Endometrial microvascular endothelial cells (primary cell): Measurements from ENCODE around the gene NECAB3. TPM values are rescaled to one million over a fixed set of nuclear protein-coding genes. Genes with fewer than 3 reads are reported as not detected.
"Not testable (repeated sequence)": the region's sequence is repeated elsewhere in the genome, so short reads cannot be mapped to it uniquely, and the experiment has no call there.

Experiments used
- in situ Hi-C: cut with HindIII; loops from 2 replicates; pipeline ENCODE4 v1.10.0; 2017; ENCODE audit warnings: low sequenced_read_pairs, low pct_unique_long_range_greater_than_20kb; ENCODE audit errors: inconsistent ontology term
- total RNA-seq: library from RNA; depleted of rRNA; stranded (reverse); fragments of >200 nt; gene quantifications from one replicate; pipeline ENCODE4 v1.2.3, GENCODE V29; 2015; ENCODE audit errors: inconsistent ontology term

Gene NECAB3
- total RNA-seq, 1 donor from 2014 or later: 8.9 TPM

DNA sequence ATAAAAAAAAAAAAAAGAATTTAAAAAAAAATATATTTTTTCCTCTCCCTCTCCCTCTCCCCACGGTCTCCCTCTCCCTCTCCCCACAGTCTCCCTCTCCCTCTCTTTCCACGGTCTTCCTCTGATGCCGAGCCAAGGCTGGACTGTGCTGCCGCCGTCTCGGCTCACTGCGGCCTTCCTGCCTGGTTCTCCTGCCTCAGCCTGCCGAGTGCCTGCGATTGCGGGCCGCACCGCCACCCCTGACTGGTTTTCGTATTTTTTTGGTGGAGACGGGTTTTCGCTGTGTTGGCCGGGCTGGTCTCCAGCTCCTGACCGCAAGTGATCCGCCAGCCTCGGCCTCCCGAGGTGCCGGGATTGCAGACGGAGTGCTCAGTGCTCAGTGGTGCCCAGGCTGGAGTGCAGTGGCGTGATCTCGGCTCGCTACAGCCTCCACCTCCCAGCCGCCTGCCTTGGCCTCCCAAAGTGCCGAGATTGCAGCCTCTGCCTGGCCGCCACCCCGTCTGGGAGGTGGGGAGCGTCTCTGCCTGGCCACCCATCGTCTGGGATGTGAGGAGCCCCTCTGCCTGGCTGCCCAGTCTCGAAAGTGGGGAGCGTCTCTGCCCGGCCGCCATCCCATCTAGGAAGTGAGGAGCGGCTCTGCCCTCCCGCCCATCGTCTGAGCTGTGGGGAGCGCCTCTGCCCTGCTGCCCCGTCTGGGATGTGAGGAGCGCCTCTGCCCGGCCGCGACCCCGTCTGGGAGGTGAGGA lies 26.6 kb upstream of the NECAB3 start:
- in situ Hi-C loops: not testable (repeated sequence)

GRCh38 chr20:33698966-33699365 lies 24.7 kb upstream of the NECAB3 start:
- in situ Hi-C loops: not testable (repeated sequence)

DNA sequence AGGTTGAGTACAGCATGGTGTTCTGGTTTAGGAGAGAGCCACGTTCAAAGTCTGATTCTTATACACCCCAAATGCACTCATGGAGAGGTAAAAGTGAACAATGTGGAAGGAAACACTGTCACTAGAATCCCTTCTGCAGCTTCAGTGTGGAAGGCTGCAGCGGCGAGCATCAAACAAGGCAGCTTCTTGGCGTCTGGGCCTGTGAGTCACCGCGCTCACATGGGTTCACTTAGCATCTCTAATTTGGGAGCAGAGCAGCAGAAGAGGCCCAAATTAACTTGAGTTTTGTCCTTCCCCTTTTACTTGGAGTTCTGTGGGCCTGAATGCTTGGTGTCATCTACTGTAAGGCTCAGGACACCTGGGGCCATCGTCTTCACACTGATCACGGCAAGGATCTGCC lies 22.9 kb upstream of the NECAB3 start:
- in situ Hi-C loops: no loop called here

GRCh38 chr20:33696448-33696847 lies 22.2 kb upstream of the NECAB3 start:
- in situ Hi-C loops: no loop called here

- in situ Hi-C loops: no loop called here
Observed at GRCh38 chr20:33694639-33695012, 20.4 kb upstream of the NECAB3 start.

- in situ Hi-C loops: no loop called here
Observed at GRCh38 chr20:33693741-33694638, 19.8 kb upstream of the NECAB3 start.

DNA sequence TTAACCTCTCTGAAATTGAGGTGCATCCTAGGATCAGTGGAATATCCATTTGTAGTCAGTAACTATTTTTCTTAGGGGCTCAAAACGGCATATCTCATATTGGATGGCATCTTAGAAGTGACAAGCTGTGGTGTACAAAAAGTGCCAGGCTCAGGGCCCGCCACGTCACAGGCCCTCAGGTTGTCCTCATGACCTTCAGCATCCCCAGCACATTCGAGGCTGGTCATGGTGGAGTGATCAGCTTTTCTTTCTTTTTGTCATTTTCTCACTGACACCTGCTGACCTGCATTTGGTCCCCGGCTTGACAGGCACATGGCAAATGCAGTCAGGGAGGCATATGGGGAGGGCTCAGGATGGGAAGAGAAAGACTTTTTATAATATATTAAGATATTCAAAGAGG lies 19.1 kb upstream of the NECAB3 start:
- in situ Hi-C loops: no loop called here

GRCh38 chr20:33689973-33690372 lies 15.7 kb upstream of the NECAB3 start:
- in situ Hi-C loops: no loop called here

DNA sequence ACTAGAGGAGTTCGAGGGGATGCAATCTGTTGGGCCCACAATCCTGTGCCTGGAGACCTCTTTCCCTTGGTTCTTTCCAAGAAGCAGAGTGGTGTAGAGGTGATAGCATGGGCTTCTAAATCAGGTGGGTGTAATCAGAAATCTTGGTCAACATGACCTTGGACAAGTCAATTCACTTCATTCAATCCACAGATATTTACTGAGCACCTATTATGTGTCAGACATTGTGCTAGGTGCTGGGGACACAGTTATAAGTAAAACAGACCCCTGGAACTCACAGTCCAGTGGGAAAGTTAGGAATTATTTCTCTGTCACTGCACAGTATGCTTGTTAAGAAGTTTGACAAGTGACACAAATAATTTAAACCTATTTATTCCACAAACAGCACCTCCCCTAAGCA lies 15.3 kb upstream of the NECAB3 start:
- in situ Hi-C loops: no loop called here

GRCh38 chr20:33688938-33689424 lies 14.8 kb upstream of the NECAB3 start:
- in situ Hi-C loops: no loop called here

- in situ Hi-C loops: no loop called here
Observed at GRCh38 chr20:33687993-33688937, 14.0 kb upstream of the NECAB3 start.

- in situ Hi-C loops: no loop called here
Observed at GRCh38 chr20:33687370-33687915, 13.2 kb upstream of the NECAB3 start.

- in situ Hi-C loops: no loop called here
Observed at GRCh38 chr20:33686984-33687366, 12.7 kb upstream of the NECAB3 start.

GRCh38 chr20:33686100-33686983 lies 12.1 kb upstream of the NECAB3 start, which contains the start of gene E2F1:
TSS of gene E2F1 (minus strand) at chr20:33686385. CDS start at chr20:33686264, 121 bp downstream.
- in situ Hi-C loops: no loop called here

GRCh38 chr20:33685328-33686099 lies 11.3 kb upstream of the NECAB3 start:
- in situ Hi-C loops: no loop called here

DNA sequence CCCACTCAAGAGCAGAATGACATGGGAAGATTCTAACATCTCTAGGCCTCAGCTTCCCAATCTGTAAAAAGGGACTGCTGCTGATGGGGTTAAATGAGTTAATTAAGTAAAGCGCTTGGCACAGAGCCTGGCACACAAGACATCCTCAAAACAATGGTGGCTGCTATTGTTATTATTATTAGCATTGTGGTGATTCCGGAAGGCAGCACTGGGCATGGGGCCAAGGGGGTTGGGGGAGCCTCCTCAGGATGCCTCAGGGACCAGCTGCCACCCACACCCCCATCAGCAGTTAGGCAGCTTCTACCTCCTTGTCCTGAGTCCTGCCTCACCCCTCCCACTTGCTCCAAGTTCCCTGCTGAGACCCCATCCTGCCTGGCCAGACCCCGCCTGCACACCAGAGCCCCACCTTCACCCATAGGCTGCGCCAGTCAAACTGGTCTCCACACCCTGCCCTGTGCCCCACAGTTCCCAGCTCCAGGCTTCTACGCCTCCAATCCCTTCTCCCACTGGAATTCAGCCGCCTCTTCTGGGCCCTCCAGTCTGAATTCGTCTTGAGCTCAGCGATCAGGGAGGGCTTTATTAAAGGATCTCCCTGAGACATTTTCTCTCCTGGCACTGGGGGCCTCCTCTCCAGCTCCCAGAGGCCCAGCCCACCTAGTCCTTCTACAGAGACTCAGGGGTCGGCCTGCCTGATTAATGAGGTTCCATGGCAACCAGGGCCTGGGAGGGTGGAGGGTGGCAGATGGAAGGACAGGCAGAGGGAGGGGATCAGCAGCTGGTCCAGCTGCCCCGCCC lies 10.5 kb upstream of the NECAB3 start:
- in situ Hi-C loops: no loop called here
